ENCODE data around the gene GRHL1. TPM values are rescaled to one million over a fixed set of nuclear protein-coding genes. Genes with fewer than 3 reads are reported as not detected.

GRHL1 gene
- total RNA-seq, 1 experiment from 2014 or later = 2.5 TPM

- no peak overlapping the region for H2BK20ac ChIP-seq (ENCODE audit: low read depth, low read length, poor library complexity, severe bottlenecking)
- H2BK15ac ChIP-seq (ENCODE audit: low read depth, low read length) = no peak overlapping the region
- H2BK12ac ChIP-seq (ENCODE audit: insufficient read length, low read depth, low read length) = no peak overlapping the region
- no peak overlapping the region for H2BK5ac ChIP-seq (ENCODE audit: insufficient read length, low read length)
- H2AK5ac ChIP-seq (ENCODE audit: insufficient read length, low read length) = no peak overlapping the region
- no peaks in the 10 kb centered on the region for H3K9me3 ChIP-seq (ENCODE audit: control insufficient read depth, low read depth, low read length)
- no peak overlapping the region for H3K14ac ChIP-seq (ENCODE audit: insufficient read depth, low read length)
- peaks cover 6% of the 10 kb centered on the region for H3K23me2 ChIP-seq (ENCODE audit: insufficient read length, low read depth, low read length, poor library complexity, severe bottlenecking)
- H4K8ac ChIP-seq (replicated peaks; ENCODE audit: insufficient read length, low read depth, low read length) = no peak overlapping the region
- H3K18ac ChIP-seq (ENCODE audit: insufficient read length, low read depth, low read length) = no peak overlapping the region
- TF ChIP-seq, protein P1, sequence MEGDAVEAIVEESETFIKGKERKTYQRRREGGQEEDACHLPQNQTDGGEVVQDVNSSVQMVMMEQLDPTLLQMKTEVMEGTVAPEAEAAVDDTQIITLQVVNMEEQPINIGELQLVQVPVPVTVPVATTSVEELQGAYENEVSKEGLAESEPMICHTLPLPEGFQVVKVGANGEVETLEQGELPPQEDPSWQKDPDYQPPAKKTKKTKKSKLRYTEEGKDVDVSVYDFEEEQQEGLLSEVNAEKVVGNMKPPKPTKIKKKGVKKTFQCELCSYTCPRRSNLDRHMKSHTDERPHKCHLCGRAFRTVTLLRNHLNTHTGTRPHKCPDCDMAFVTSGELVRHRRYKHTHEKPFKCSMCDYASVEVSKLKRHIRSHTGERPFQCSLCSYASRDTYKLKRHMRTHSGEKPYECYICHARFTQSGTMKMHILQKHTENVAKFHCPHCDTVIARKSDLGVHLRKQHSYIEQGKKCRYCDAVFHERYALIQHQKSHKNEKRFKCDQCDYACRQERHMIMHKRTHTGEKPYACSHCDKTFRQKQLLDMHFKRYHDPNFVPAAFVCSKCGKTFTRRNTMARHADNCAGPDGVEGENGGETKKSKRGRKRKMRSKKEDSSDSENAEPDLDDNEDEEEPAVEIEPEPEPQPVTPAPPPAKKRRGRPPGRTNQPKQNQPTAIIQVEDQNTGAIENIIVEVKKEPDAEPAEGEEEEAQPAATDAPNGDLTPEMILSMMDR (conservative IDR thresholded peaks at IDR 0.05) = no peak
- H3K27me3 Mint-ChIP-seq (ENCODE audit: low read depth) = peaks cover 48% of the 10 kb centered on the region
- no peak overlapping the region for H3K23ac ChIP-seq (ENCODE audit: insufficient read length, low read depth, low read length)
- H4K91ac ChIP-seq (ENCODE audit: insufficient read length, low read depth, low read length) = no peak overlapping the region
- no peak overlapping the region for H3K4ac ChIP-seq (ENCODE audit: low read depth, low read length)
- no peaks in the 10 kb centered on the region; a peak in 2 of 7 replicates for H3K36me3 Mint-ChIP-seq (ENCODE audit: insufficient read depth in 1 of 3, low read depth in 3 of 3)
- no peak overlapping the region for H3K27ac Mint-ChIP-seq
- no CpG with 5 or more reads among the region's 7 CpGs for WGBS (ENCODE audit: extremely low coverage, insufficient read length, low lambda C conversion rate)
- H3K4me1 Mint-ChIP-seq = peaks cover 8 to 18% of the 10 kb centered on the region in 2 experiments; a peak in 3 of 4 replicates
- H3K9ac ChIP-seq (ENCODE audit: extremely low read depth, insufficient read length, low read length) = no peak overlapping the region
- H3K4me3 Mint-ChIP-seq = no peak overlapping the region
- H4K5ac ChIP-seq (ENCODE audit: insufficient read length, low read depth, low read length) = no peak overlapping the region
- no peak for DNase-seq
- H3T11ph ChIP-seq (ENCODE audit: low read length) = no peak overlapping the region
- no peak overlapping the region for H3K27ac ChIP-seq (ENCODE audit: insufficient read length, low read depth, low read length)
- no peaks in the 10 kb centered on the region for H3K79me2 ChIP-seq (ENCODE audit: insufficient read depth, low read length)
- no peak overlapping the region for H3K56ac ChIP-seq (ENCODE audit: insufficient read length, low read depth, low read length)
- H3K4me2 ChIP-seq (ENCODE audit: insufficient read depth, insufficient read length, low read length) = no peak overlapping the region
- H2BK120ac ChIP-seq (ENCODE audit: low read depth, low read length, poor library complexity, severe bottlenecking) = no peak overlapping the region
- H3K27me3 ChIP-seq (ENCODE audit: insufficient read depth, low read length) = peaks cover 6% of the 10 kb centered on the region; the same call in 1 of the 2 replicates
- no peak overlapping the region for H2AFZ ChIP-seq (ENCODE audit: low read length)
- H3K79me1 ChIP-seq (ENCODE audit: insufficient read depth, low read depth, low read length, poor library complexity, severe bottlenecking) = no peaks in the 10 kb centered on the region
- no peaks in the 10 kb centered on the region for H3K9me3 Mint-ChIP-seq
- H3K4me1 ChIP-seq (ENCODE audit: insufficient read depth, low read length) = no peaks in the 10 kb centered on the region
- no peaks in the 10 kb centered on the region for H4K20me1 ChIP-seq (ENCODE audit: control insufficient read depth, insufficient read depth, insufficient read length)
Measured at GRCh38 chr2:9946076-9946475, 5.4 kb upstream of the GRHL1 start.
